SU-DHL-6 (cell line): ENCODE data around the gene LMBRD2.

ENCODE experiments used
- EZH2phosphoT487 ChIP-seq: fragments of 200-600 bp; sonication (generic), shearing (Covaris generic); conservative IDR thresholded peaks from 2 replicates; pipeline ENCODE4 v1.6.1; 2018; ENCODE audit warnings: mild to moderate bottlenecking, antibody characterized with exemption, low read length, moderate library complexity, mixed read lengths
- TF ChIP-seq, protein P1 (sequence below): fragments of 200-600 bp; sonication (generic); IDR thresholded peaks from one replicate; pipeline ENCODE4 v1.5.1; 2017; ENCODE audit warnings: antibody characterized with exemption, mild to moderate bottlenecking, low read length, moderate library complexity; ENCODE audit not compliant: insufficient read depth, poor library complexity, severe bottlenecking

- TF ChIP-seq, protein P1, sequence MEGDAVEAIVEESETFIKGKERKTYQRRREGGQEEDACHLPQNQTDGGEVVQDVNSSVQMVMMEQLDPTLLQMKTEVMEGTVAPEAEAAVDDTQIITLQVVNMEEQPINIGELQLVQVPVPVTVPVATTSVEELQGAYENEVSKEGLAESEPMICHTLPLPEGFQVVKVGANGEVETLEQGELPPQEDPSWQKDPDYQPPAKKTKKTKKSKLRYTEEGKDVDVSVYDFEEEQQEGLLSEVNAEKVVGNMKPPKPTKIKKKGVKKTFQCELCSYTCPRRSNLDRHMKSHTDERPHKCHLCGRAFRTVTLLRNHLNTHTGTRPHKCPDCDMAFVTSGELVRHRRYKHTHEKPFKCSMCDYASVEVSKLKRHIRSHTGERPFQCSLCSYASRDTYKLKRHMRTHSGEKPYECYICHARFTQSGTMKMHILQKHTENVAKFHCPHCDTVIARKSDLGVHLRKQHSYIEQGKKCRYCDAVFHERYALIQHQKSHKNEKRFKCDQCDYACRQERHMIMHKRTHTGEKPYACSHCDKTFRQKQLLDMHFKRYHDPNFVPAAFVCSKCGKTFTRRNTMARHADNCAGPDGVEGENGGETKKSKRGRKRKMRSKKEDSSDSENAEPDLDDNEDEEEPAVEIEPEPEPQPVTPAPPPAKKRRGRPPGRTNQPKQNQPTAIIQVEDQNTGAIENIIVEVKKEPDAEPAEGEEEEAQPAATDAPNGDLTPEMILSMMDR, result no peak
- TF ChIP-seq EZH2phosphoT487, result no peak
Observed at GRCh38 chr5:36177154-36177553, 25.5 kb upstream of the LMBRD2 start.
